Measurements from ENCODE around the gene NR3C1. TPM values are rescaled to one million over a fixed set of nuclear protein-coding genes. Genes with fewer than 3 reads are reported as not detected.

The NR3C1 gene
- polyA plus RNA-seq (ENCODE audit: insufficient read length in 4 of 4): 10 to 100 TPM; 29.4 to 42.0 (median 36.8) TPM

GRCh38 chr5:143403593-143404415, at the start of gene NR3C1:
NR3C1 (minus strand) TSS chr5:143403686; CDS start chr5:143400839, 2,847 bp downstream.
- DNase-seq (ENCODE audit: low read depth in 4 of 4, low spot score in 2 of 4): peak; percentile 22 to 49 (median 44)

GRCh38 chr5:143449772-143450171, 46.3 kb upstream of the NR3C1 start:
- DNase-seq (ENCODE audit: low read depth in 4 of 4, low spot score in 2 of 4): no peak

- no peak for DNase-seq (ENCODE audit: low read depth in 4 of 4, low spot score in 2 of 4)
Measured at GRCh38 chr5:143448518-143448917, 45.0 kb upstream of the NR3C1 start.

GRCh38 chr5:143447983-143448382, 44.5 kb upstream of the NR3C1 start:
- no peak for DNase-seq (ENCODE audit: low read depth in 4 of 4, low spot score in 2 of 4)

GRCh38 chr5:143446535-143447226, 43.2 kb upstream of the NR3C1 start:
- no peak for DNase-seq (ENCODE audit: low read depth in 4 of 4, low spot score in 2 of 4)

- no peak for DNase-seq (ENCODE audit: low read depth in 4 of 4, low spot score in 2 of 4)
Measured at GRCh38 chr5:143445776-143446175, 42.3 kb upstream of the NR3C1 start.

- DNase-seq (ENCODE audit: low read depth in 4 of 4, low spot score in 2 of 4): no peak
Measured at GRCh38 chr5:143443330-143443729, 39.8 kb upstream of the NR3C1 start.

- DNase-seq (ENCODE audit: low read depth in 4 of 4, low spot score in 2 of 4): no peak
Measured at GRCh38 chr5:143442385-143442784, 38.9 kb upstream of the NR3C1 start.

- DNase-seq (ENCODE audit: low read depth in 4 of 4, low spot score in 2 of 4): peak in 1 of 4 donors; percentile 38
Measured at GRCh38 chr5:143440448-143441115, 37.1 kb upstream of the NR3C1 start.

- DNase-seq (ENCODE audit: low read depth in 4 of 4, low spot score in 2 of 4): no peak
Measured at GRCh38 chr5:143437666-143438273, 34.3 kb upstream of the NR3C1 start.

GRCh38 chr5:143436871-143437270, 33.4 kb upstream of the NR3C1 start:
- DNase-seq (ENCODE audit: low read depth in 4 of 4, low spot score in 2 of 4): no peak

- no peak for DNase-seq (ENCODE audit: low read depth in 4 of 4, low spot score in 2 of 4)
Measured at GRCh38 chr5:143435210-143435657, 31.7 kb upstream of the NR3C1 start.

- DNase-seq (ENCODE audit: low read depth in 4 of 4, low spot score in 2 of 4): no peak
Measured at GRCh38 chr5:143434261-143435209, 31.0 kb upstream of the NR3C1 start.

- DNase-seq (ENCODE audit: low read depth in 4 of 4, low spot score in 2 of 4): no peak
Measured at GRCh38 chr5:143433670-143434069, 30.2 kb upstream of the NR3C1 start.

GRCh38 chr5:143432658-143433239, 29.3 kb upstream of the NR3C1 start:
- no peak for DNase-seq (ENCODE audit: low read depth in 4 of 4, low spot score in 2 of 4)

- DNase-seq (ENCODE audit: low read depth in 4 of 4, low spot score in 2 of 4): no peak
Measured at GRCh38 chr5:143431789-143432188, 28.3 kb upstream of the NR3C1 start.

- DNase-seq (ENCODE audit: low read depth in 4 of 4, low spot score in 2 of 4): no peak
Measured at GRCh38 chr5:143428738-143429420, 25.4 kb upstream of the NR3C1 start.

- no peak for DNase-seq (ENCODE audit: low read depth in 4 of 4, low spot score in 2 of 4)
Measured at GRCh38 chr5:143428155-143428554, 24.7 kb upstream of the NR3C1 start.

Measured in left renal cortex interstitium (tissue), 4 donors.